ENCODE data around the gene SLC45A2. TPM values are rescaled to one million over a fixed set of nuclear protein-coding genes. Genes with fewer than 3 reads are reported as not detected.
"Not testable (repeated sequence)": the region's sequence is repeated elsewhere in the genome, so short reads cannot be mapped to it uniquely, and the experiment has no call there.

SLC45A2 gene
- total RNA-seq, 1 experiment from 2014 or later = not detected

DNA sequence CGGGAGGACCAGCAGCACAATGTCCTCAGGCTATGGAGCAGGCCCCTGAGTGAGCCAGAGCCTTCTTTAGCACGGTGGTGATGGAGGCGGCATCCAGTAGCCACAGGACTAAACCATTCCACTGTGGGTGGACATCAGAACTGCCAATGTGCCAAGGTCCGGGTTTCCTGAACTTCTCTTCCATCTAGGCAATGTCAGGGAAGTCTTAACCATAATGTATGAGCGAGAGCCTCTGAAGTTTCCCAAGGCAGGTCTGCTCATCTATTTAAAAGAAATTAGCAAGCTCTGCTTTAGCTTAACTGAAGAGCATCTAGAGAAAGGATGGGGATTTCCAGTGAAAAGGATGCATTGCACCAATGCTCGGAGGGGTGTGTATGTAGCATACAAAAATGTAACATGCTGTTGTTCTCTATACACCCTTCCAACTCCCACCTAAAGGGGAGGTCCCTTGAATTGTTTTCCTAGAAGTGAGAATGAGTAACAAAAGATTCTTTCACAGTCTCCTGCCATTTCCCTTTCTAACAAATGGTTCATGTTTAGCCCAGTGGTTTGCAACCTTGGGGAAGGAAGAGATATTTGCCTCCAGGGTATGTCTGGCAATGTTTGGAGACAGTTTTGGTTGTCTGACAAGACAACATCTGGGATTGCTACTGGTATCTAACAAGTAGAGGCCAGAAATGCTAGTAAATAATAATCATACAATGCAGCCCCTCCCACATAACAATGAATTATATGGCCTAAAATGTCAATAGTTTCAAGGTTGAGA, 54.4 kb downstream of the SLC45A2 start:
- no peak for DNase-seq (ENCODE audit: low read depth)

- no peak for DNase-seq (ENCODE audit: low read depth)
These were observed 56.2 kb downstream of the SLC45A2 start for GRCh38 chr5:33928283-33928682.

GRCh38 chr5:33927685-33928084, 56.8 kb downstream of the SLC45A2 start:
- no peak for DNase-seq (ENCODE audit: low read depth)

DNA sequence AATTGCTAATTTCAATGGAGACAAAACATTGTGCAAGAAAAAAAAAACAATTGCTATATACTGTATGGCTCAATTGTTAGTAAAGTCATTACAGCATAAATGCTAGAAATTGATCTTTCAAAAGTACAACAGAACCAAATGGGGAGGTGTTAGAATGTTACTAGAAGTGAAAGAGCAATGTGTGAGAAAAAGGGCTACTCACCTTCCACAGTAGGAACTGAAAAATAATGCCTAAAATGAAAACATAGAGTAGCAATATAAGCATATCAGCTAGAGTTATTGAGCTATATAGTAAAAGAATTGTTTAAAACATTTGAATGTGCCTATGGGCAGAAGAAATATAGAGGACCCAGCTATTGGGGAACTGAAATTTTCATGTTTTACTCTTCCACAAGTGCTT, 59.2 kb downstream of the SLC45A2 start:
- DNase-seq (ENCODE audit: low read depth) = no peak

- no peak for DNase-seq (ENCODE audit: low read depth)
These were observed 63.5 kb downstream of the SLC45A2 start for GRCh38 chr5:33921002-33921401.

- not testable (repeated sequence) for DNase-seq (ENCODE audit: low read depth)
These were observed 69.6 kb downstream of the SLC45A2 start for GRCh38 chr5:33914844-33915243.

GRCh38 chr5:33906248-33906647, 78.2 kb downstream of the SLC45A2 start:
- peak; percentile 39 for DNase-seq (ENCODE audit: low read depth)

GRCh38 chr5:33905381-33905780, 79.1 kb downstream of the SLC45A2 start:
- DNase-seq (ENCODE audit: low read depth) = no peak

GRCh38 chr5:33903118-33903517, 81.4 kb downstream of the SLC45A2 start:
- DNase-seq (ENCODE audit: low read depth) = no peak

DNA sequence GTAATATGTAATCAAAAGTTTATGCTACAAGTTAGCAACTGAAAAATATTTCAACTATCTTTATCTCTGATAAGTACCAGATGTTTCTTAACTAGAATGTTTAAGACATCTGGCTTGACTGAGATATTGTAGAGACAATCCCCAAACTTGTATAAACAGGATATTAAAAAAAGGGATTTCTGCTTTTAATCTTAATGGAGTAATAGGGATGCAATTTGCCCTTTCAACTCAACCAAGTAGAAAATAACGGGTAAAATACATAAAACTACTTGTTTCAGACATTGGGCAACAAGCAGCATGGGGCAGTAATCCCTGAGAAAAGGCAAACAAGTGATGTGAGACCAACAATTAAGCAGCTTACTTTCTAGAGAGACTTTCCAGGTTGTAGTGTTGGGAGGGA, 83.3 kb downstream of the SLC45A2 start:
- DNase-seq (ENCODE audit: low read depth) = no peak

Other genes with a start within 250 kb of the SLC45A2 start
- gene ADAMTS12, start 92.7 kb downstream of the SLC45A2 start, total RNA-seq (2014; rRNA removed) = 8.2 and 11.6 TPM in 2 replicates
- not detected in 2 replicates for gene RXFP3, start 48.3 kb downstream of the SLC45A2 start, total RNA-seq (2014; rRNA removed)
- gene AMACR, start 23.4 kb upstream of the SLC45A2 start, total RNA-seq (2014; rRNA removed) = 18.3 and 21.0 TPM in 2 replicates
- 0.32 and 0.40 TPM in 2 replicates for gene C1QTNF3, start 58.5 kb upstream of the SLC45A2 start, total RNA-seq (2014; rRNA removed)